H7 (cell line): ENCODE measurements around the gene EXOC7. TPM values are rescaled to one million over a fixed set of nuclear protein-coding genes. Genes with fewer than 3 reads are reported as not detected.
"Not testable (repeated sequence)": the region's sequence is repeated elsewhere in the genome, so short reads cannot be mapped to it uniquely, and the experiment has no call there.

Source experiments
- DNase-seq: peaks from one replicate; pipeline ENCODE4 v3.0.0; 2012
- H3K27me3 ChIP-seq: 2 replicates; pipeline ENCODE4 v1.6.0; 2011; ENCODE audit warnings: mild to moderate bottlenecking, low read length; ENCODE audit not compliant: control insufficient read depth, insufficient read depth
- H3K36me3 ChIP-seq: replicated peaks from 2 replicates; pipeline ENCODE4 v1.5.1; 2011; ENCODE audit warnings: low read length; ENCODE audit not compliant: control insufficient read depth, insufficient read depth
- H3K4me3 ChIP-seq: 2 replicates; pipeline ENCODE4 v1.5.1; 2011; ENCODE audit warnings: low read depth, mild to moderate bottlenecking, control low read depth, low read length, moderate library complexity; ENCODE audit not compliant: insufficient read depth
- total RNA-seq: library from RNA; depleted of rRNA; stranded (reverse); fragments of >200 nt; shearing (Covaris generic); gene quantifications from 2 replicates; pipeline ENCODE4 v1.2.3, GENCODE V29; 2014

Gene EXOC7
- total RNA-seq, 1 experiment from 2014 or later: 87.7 TPM

DNA sequence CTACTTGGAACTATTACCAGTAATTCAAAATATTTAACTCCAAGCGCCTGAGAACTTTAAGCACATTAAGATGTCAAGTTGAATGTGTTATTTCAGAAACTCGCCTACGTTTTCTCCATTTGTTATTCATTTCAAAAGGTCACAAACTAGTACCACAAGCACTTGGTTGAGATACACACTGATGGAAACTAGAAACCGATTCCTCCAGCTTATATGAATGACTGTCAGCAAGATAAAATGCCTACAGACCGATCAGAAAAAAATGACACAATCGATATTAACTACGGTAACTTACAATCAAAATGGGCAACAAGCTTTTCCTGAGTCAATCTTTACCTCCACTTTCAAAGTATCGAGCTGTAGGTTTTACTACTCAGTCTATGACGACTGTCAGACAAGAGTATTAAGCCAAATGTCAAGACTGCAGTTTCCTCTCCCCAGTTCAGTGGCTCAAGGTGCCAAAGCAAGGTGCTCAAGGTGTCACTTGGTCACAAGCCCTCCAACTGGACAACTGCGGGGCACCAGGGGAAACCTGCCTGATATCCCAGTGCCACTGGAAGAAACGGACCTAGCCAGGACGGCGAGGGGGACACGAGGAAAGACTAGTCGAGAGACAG lies 31.9 kb downstream of the EXOC7 start:
- Histone ChIP-seq H3K27me3 (peaks cover 33% of the 10 kb centered on the region), H3K36me3 (peaks cover 7% of the 10 kb centered on the region), H3K4me3 (peak overlapping the region; percentile 71)
- no peak for DNase-seq

DNA sequence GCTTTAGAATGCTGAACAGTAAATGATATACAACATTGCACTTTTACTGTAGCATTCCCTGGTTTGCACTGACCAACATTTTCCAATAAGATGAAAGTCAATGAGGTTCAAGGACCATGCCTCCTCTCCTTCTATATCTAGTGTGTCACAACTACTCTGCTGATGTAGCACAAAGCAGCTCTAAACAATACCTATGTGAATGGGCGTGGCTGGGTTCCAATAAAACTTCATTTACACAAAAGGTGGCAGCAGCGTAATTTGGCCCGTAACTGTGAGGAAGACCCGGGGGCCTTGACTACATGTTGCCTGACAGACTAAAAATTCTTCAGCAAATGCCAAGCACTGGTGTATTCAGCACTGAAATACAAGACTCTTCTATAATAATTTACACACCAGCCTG lies 37.8 kb downstream of the EXOC7 start:
- H3K36me3 ChIP-seq: peaks cover 37% of the 10 kb centered on the region
- H3K27me3 ChIP-seq: no peaks in the 10 kb centered on the region
- DNase-seq: no peak
- H3K4me3 ChIP-seq: no peak overlapping the region

DNA sequence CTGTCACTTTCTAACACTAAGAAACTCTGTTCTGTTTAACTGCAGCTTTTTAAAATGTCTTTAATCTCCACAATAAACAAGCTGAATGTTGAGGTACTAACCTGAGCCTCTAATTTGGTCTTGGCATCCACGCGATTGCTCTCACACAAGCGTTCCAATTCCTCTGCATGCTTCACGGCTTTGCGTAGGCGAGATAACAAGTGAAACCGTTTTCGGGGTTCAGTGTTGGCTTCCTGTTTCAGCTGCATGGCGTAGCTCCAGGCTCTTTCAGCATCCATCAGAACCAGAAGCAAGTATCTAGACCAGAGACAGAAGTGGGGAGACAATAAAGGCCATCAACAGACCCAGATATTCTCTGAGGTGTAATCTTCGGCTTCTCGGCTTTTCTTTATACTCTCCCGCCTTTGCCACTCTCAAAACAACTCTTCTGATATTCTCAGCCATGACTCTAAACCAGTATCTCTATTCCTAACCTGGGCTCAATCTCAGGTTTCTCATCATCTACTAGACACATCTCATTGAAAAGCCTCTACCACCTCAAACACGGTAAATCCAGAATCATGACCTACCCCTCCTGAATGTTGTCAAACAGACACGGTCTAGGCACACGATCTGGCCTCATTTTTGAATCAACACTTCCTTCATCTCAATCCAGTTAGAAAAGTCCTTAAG lies 39.6 kb downstream of the EXOC7 start:
- no peak overlapping the region for H3K4me3 ChIP-seq
- no peak for DNase-seq
- no peaks in the 10 kb centered on the region for H3K27me3 ChIP-seq
- peaks cover 43% of the 10 kb centered on the region for H3K36me3 ChIP-seq

DNA sequence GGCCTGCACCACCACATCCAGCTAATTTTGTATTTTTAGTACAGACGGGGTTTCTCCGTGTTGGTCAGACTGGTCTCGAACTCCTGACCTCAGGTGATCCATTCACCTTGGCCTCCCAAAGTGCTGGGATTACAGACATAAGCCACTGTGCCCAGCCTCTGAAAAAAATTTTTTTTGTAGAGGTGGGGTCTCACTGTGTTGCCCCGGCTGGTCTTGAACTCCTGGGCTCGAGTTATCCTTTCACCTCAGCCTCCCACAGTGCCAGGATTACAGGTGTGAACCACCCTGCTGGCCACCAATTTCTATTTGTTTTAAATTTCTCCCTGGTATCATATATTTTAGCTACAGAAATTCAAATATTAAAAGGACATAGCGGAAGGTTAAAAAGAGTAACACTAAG lies 45.3 kb downstream of the EXOC7 start:
- H3K36me3 ChIP-seq: peaks cover 29% of the 10 kb centered on the region
- not testable (repeated sequence) for DNase-seq, H3K27me3 ChIP-seq, H3K4me3 ChIP-seq

DNA sequence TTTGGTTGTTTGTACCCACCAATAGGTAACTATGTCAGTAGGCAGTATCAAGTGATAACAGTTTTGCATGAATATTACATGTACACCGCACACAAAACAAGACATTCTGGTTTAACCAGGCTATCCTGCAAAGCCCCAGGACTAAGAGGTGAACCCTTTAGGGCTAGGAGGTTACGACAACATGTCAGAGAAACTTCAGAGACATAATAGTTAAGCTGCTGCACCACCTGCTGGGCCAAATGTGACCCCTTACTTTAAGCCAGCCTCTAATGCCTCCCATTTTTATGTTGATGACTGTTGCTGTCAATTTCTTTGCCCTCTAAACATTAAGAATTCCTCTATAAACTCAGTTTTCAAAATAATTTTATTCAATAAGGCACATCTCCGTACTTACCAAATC lies 46.7 kb downstream of the EXOC7 start:
- H3K36me3 ChIP-seq: peaks cover 28% of the 10 kb centered on the region

GRCh38 chr17:76054112-76054476 lies 49.5 kb downstream of the EXOC7 start:
- no peak overlapping the region for H3K4me3 ChIP-seq
- no peaks in the 10 kb centered on the region for H3K27me3 ChIP-seq
- H3K36me3 ChIP-seq: peaks cover 20% of the 10 kb centered on the region
- no peak for DNase-seq

More for the DNA sequence above, 46.7 kb downstream of the EXOC7 start:
- DNase-seq: no peak
- Histone ChIP-seq H3K4me3 (no peak overlapping the region), H3K27me3 (no peaks in the 10 kb centered on the region)

- no peak for DNase-seq
- Histone ChIP-seq H3K27me3 (no peaks in the 10 kb centered on the region), H3K4me3 (no peak overlapping the region), H3K36me3 (peaks cover 17% of the 10 kb centered on the region)
These were observed 50.1 kb downstream of the EXOC7 start for GRCh38 chr17:76053246-76054111.

GRCh38 chr17:76051561-76051960 lies 52.0 kb downstream of the EXOC7 start:
- H3K4me3 ChIP-seq: no peak overlapping the region
- DNase-seq: no peak
- peaks cover 21% of the 10 kb centered on the region for H3K36me3 ChIP-seq
- no peaks in the 10 kb centered on the region for H3K27me3 ChIP-seq

DNA sequence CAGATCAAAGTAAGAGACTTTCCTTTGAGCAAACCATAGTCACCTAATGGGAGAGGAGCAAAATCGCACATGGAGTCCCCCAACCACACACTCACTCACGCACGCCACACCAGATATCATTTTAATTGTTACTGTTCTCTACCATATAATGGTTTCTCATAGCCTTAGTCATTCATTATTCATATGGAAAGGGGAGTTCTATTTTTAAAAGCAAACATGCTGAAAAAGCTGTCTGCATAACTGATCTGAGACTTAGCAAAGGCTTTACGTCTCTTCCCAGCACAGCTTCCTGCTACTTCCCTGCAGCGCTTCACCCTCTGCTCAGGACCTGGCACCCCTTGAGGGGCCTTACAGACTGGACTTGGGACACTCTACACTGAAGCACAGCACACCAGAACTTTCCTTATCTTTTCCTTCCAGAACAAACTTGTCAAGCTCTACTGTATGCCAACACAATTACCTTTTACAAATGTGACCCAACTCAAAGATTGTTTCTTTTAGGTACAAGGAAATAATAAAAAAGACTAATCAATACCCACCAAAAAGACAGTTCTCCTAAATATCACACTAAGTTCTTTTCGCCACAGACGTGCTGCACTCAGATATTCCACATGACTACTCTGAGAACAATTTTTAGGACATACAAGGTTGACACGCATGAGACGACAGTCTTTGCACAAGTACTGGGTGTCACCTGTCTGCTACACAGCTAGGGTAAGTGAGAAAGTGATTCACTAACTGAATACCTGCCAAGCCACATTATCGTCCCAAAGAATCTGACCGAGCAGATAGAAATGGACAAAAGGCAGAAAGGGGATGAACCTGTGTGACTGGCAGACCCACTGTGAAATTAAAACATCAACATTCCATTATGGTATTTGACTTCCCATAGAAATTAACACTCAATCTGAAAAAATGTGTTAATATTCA lies 52.8 kb downstream of the EXOC7 start:
- DNase-seq: no peak
- Histone ChIP-seq H3K4me3 (no peak overlapping the region), H3K36me3 (peaks cover 19% of the 10 kb centered on the region), H3K27me3 (no peaks in the 10 kb centered on the region)

DNA sequence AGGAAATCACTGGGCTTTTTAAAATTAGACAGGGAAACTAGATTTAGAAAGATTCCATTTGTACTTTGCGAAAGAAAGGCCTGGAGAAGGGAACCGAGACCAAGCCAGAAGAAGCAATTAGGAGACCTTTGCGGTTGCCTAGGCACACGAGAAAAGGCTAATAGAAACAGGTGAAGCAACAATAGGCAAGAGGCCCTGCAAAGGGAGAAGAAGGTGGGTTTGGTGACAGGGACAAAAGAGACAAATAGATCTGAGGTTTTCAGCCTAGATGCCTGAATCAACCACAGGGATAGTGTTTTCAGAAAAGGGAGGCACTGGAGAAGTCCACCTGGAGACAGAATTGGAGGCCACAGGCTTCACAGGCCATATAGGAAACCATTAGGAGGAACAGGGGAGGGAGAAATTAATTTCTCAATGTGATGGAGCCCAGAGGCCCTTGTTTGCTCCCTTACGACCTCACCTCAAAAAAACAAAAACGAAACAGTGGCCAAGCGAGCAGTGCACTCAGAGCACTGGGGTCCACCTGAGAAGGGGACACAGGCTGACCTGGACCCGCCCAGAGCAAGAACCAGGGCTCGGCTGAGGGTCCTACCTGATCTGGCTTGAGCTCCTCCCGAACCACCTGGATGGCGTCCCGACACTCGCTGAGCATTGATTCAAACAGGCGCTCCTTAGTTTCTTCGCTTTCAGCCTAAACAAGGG lies 53.6 kb downstream of the EXOC7 start:
- H3K27me3 ChIP-seq: no peaks in the 10 kb centered on the region
- H3K4me3 ChIP-seq: no peak overlapping the region
- peaks cover 26% of the 10 kb centered on the region for H3K36me3 ChIP-seq
- DNase-seq: no peak

DNA sequence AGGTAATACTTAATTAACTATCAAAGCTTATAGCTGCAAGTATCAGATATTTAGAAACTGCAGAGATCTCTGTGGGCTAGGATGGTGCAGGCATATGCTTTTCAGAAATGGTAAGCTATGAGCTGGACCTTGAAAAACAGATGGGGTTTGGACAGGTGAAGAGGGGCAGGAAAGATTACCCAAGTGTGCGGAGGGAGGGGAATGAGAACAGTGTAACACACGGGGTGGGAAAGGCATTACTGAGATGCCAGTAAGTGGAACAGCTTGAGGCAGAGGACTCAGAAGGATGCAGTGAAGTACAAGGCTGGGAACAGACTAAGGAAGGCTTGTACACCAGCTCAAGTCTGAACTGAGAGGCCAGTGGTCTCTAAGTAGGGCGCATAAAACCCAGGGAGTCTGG lies 54.3 kb downstream of the EXOC7 start:
- Histone ChIP-seq H3K4me3 (no peak overlapping the region), H3K36me3 (peaks cover 30% of the 10 kb centered on the region), H3K27me3 (no peaks in the 10 kb centered on the region)
- no peak for DNase-seq

GRCh38 chr17:76048711-76049110 lies 54.9 kb downstream of the EXOC7 start:
- Histone ChIP-seq H3K27me3 (no peaks in the 10 kb centered on the region), H3K36me3 (peaks cover 34% of the 10 kb centered on the region), H3K4me3 (no peak overlapping the region)
- DNase-seq: no peak

DNA sequence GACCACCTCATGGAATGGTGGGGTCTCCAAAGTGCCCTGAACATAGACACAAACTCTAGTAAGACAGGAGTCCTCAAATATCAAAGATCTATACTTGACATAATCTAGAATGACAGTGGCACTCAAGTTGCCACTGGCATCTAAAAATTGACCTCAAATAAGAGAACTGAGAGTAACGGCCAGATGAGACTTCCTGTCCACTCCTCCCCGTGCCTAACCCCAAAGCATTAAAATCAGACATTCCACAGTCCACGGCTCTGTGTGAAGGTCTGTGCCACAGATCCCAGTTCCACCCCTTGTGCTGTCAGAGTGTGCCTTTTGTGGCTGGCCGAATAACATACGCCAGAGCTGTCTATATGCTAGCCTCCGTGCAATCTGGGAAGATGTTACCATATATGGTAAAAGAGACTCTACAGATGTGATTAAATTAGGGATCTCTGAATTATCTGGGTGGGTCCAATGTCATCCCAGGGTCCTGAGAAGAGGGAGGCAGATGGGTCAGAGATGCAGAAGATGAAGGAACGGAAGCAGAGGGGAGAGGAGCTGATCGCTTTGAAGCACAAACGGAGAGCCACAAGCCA lies 55.5 kb downstream of the EXOC7 start:
- no peak for DNase-seq
- Histone ChIP-seq H3K4me3 (no peak overlapping the region), H3K36me3 (peaks cover 38% of the 10 kb centered on the region), H3K27me3 (no peaks in the 10 kb centered on the region)
